Measurements from ENCODE around the gene UTF1. TPM values are rescaled to one million over a fixed set of nuclear protein-coding genes. Genes with fewer than 3 reads are reported as not detected.

Gene UTF1
- total RNA-seq, 1 donor from 2014 or later = not detected

DNA sequence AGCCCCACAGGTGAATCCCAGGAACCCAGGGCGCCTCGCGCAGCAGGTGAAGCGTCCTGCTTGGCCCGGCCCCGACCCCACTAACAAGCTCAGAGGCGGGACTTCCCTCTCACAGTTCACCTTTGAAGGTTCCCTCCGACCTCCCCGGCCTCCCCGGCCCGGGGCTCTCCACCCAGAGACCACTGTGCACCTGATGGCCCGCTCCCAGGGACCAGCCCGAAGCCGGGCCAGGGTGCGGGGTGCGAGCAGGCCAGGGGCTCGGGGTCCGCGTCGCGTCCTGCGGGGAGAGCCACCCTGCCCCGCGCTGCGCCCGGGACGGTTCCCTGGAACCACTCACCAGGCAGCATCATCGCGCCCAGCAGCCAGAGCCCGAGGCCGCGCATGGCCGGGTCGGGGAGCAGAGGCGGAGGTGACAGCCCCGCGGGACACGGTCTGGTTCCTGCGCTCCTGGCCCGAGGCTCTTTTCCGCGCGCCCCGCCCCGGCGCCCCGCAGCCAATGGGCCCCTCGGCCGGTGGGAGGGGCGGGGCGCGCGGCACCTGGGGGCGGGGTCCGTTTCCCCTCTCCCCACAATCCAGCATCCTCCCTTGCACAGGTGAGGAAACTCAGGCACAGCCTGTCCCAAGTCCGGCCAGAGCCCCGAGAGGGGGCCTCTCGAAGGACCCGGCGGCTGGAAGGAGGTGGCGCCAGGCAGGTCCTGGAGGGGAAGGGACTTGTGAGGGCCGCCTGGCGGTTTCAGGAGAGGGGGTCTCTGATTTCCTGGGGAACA lies 46.6 kb downstream of the UTF1 start, which contains the start of gene ADAM8:
Gene ADAM8, minus strand, starts transcription at position 434 of the 767 bp plus-strand sequence. Its CDS starts 51 bp downstream, at position 383.
- intact Hi-C loops (cut with micrococcal nuclease) = loop anchor here (1.0 to 10.0 kb wide), 2 partner anchors 102 to 132 kb away; no protein-coding TSS in a partner anchor

DNA sequence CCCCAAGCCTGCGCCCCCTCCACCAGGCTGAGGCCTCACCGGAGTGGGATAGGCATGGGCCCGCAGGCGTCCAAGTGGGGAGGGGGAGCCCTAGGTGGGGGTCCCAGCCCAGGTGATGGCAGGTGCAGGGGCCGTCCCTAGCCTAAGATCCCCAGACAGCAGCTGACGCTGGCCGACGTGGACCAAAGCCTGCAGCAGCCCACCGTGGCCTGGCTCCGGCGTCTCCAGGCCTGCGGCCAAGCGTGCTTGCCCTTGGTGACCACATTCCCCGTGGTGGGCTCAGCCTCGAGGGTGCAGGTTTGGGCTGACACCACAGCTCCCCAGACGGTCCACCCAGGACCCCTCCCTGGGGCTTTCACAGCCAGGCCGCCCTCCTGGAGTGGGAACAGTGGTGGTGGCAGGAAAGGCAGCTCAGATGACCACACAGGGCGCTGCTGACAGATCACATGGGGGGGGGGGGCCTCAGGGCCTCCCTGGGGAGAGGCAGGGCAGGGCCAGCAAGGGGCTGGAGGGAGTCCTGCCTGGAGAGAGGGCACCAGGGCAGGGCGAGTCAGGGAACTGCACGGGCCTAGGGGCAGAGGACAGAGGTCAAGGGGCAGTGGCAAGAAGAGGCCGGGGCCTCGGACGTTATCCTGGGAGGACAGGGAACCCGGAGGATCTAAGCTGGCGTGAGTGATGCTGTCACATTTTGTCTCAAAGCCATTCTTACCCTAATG lies 47.4 kb downstream of the UTF1 start:
- intact Hi-C loops (cut with micrococcal nuclease) = loop anchor here (10.0 kb wide), 1 partner anchor 133 kb away; no protein-coding TSS in a partner anchor

DNA sequence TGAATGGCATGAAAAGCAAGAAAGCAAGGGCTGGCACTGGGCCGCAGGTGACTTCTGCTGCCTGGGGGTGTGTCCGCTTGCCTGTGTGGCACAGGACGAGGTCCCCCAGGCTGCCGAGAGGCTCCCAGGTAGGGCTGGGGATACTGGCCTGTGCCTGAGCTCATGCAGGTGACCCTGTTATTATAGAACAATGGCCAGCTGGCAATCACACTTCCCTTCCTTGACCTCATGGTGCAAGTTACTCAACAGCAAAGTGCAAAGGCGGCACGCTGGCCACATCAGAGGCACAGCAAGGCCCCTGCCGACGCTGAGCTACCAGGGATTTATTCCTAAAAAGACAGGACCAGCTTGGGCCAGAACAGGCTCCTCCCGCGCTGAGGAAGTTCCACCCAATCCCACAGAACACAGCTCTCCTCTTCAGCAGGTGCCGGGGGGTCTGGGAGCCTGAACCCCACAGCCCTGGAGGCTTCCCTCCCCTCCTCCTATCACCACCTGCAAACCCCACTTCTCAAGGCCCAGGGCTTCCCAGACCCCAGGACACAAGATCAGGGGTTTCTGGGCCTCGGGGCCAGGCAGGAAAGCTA lies 48.1 kb downstream of the UTF1 start:
- intact Hi-C loops (cut with micrococcal nuclease) = loop anchor here (10.0 kb wide), 1 partner anchor 133 kb away; no protein-coding TSS in a partner anchor

- intact Hi-C loops (cut with micrococcal nuclease) = loop anchor here (10.0 kb wide), 1 partner anchor 134 kb away; no protein-coding TSS in a partner anchor
Observed at GRCh38 chr10:133278577-133279265, 48.7 kb downstream of the UTF1 start.

DNA sequence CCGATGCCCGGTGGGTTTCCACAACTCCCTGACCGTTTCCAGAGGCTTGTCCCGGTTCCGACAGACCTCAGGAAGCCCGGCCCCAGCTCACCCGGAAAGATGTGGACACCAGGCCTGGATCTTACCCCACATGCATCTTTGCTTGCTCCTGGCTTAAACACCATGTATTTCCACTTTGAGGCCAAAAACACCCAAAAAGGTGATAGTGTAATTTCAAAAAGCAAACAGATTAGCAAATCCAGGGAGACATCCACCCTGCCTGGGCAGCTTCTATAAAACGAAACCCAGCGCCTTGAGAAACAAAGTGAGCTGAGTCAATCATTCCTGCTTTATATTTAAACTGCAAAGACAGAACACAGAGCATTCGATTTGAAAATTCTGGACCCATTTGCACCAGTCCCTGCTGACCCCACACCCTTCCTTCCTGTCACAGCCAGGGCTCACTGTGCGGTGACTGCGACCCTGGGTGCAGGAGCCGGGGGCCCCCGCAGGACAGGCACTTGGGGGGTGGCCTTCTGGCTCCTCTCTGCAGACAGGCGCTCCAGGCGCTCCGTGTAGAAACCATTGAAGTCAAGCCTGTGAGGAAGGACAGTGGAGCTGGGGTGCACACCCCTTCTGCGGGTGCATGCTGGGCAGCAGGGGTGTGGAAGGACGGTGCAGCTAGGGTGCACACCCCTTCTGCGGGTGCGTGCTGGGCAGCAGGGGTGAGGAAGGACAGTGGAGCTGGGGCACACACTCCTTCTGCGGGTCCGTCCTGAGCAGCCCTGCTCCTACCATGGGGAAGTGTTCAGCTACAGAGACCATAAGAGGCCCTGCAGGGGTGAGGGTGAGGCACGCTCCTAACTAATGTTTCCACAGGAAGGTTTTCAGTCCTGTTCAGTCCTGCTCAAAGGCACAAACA lies 49.6 kb downstream of the UTF1 start:
- intact Hi-C loops (cut with micrococcal nuclease) = loop anchor here (10.0 kb wide), 1 partner anchor 135 kb away; no protein-coding TSS in a partner anchor

- intact Hi-C loops (cut with micrococcal nuclease) = no loop called here
Observed at GRCh38 chr10:133280391-133281059, 50.5 kb downstream of the UTF1 start.

DNA sequence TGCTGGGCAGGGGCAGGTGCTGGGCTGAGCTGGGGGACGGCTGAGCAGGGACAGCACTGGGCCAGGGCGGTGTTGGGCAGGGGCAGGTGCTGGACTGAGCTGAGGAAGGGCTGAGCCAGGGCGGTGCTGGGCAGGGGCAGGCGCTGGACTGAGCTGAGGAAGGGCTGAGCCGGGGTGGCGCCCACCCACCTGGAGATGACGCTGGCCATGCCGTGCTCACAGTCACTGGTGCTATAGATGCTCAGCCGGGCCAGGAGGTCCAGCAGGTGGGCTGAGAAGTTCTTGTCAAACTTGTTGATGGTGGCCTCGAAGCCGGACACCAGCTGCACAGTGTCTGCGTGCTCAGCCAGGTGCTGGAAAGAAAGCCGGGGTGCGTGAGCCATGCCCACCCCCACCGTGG lies 51.1 kb downstream of the UTF1 start:
- intact Hi-C loops (cut with micrococcal nuclease) = no loop called here

Other genes with a start within 250 kb of the UTF1 start
- not detected in 2 replicates for gene ADGRA1, start 142.3 kb upstream of the UTF1 start, total RNA-seq
- 0.48 and 0.57 TPM in 2 replicates for gene KNDC1, start 70.0 kb upstream of the UTF1 start, total RNA-seq
- gene VENTX, start 7.6 kb downstream of the UTF1 start, total RNA-seq = not detected in 2 replicates
- gene ADAM8, start 46.7 kb downstream of the UTF1 start, total RNA-seq = 153 and 157 TPM in 2 replicates
- 54.4 and 61.5 TPM in 2 replicates for gene TUBGCP2, start 78.7 kb downstream of the UTF1 start, total RNA-seq
- gene ZNF511, start 78.7 kb downstream of the UTF1 start, total RNA-seq = 63.3 and 71.1 TPM in 2 replicates
- not detected in 2 replicates for gene CALY, start 106.7 kb downstream of the UTF1 start, total RNA-seq
- not detected in 2 replicates for gene PRAP1, start 117.2 kb downstream of the UTF1 start, total RNA-seq
- 14.0 and 16.7 TPM in 2 replicates for gene FUOM, start 127.8 kb downstream of the UTF1 start, total RNA-seq
- gene ECHS1, start 143.1 kb downstream of the UTF1 start, total RNA-seq = 40.8 and 41.2 TPM in 2 replicates
- gene PAOX, start 149.0 kb downstream of the UTF1 start, total RNA-seq = 3.4 and 4.3 TPM in 2 replicates
- 56.9 and 61.2 TPM in 2 replicates for gene MTG1, start 163.9 kb downstream of the UTF1 start, total RNA-seq
- not detected in 2 replicates for gene SPRN, start 194.4 kb downstream of the UTF1 start, total RNA-seq
- gene SCART1, start 223.7 kb downstream of the UTF1 start, total RNA-seq = 1.8 and 2.2 TPM in 2 replicates

Data from T-helper 2 cell treated with Interferon-gamma antibody and Interleukin-4, amounts not matched to agents 100 ng/mL and 5 ng/mL, for 36 hours (primary cell).